GM18868 (cell line): ENCODE measurements around the gene RASL11B.

Source experiments
- ATAC-seq: cut with Tn5 transposase; IDR thresholded peaks from one replicate; pipeline ENCODE4 v1.9.1; 2021; ENCODE audit warnings: mild to moderate bottlenecking, moderate library complexity; ENCODE audit not compliant: unreplicated experiment

The RASL11B gene

GRCh38 chr4:52842792-52843191 is 19.3 kb upstream of the RASL11B start:
- ATAC-seq: no peak

DNA sequence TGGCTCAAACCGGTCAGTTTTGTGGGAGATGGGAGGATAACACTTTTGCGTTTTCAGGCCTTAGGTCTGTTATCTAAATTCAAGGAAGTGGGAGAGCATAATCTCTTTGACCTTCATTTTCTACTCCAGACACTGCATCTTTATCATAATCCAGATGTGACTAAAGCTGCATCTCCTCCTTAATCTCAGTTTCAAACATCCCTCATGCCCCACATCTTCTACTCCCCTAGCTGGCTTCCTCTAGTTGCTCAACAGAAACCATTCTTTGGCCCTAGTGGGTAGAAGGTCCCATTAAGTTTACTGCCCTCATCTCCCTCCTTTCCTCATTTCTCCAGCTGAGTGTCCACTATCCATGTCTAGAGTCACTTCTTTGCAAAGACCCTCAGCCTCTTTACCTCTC is 18.8 kb upstream of the RASL11B start:
- no peak for ATAC-seq

- no peak for ATAC-seq
These were observed 18.2 kb upstream of the RASL11B start for GRCh38 chr4:52843958-52844357.

GRCh38 chr4:52844596-52844995 is 17.5 kb upstream of the RASL11B start:
- no peak for ATAC-seq

DNA sequence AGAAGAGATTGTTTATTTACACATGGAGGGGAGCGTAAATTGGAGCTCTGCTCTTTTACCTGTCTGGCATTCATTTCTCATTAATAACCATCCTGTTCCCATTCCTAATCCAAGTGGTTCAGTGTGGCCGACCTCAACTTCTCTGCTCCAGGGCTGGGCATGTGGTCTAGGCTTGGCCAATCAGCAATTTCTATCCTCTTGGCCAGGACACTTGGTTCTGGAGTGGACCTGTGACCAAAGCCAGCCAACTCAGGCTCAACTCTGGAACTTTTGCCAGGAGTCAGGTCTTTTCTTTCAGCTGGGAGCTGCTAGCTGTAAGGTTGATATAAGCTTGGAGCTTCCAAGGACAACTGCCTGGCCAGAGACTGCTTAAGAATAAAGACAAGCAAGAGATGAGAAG is 15.6 kb upstream of the RASL11B start:
- no peak for ATAC-seq

GRCh38 chr4:52848254-52848653 is 13.9 kb upstream of the RASL11B start:
- ATAC-seq: no peak

- ATAC-seq: no peak
These were observed 11.6 kb upstream of the RASL11B start for GRCh38 chr4:52850406-52851124.

DNA sequence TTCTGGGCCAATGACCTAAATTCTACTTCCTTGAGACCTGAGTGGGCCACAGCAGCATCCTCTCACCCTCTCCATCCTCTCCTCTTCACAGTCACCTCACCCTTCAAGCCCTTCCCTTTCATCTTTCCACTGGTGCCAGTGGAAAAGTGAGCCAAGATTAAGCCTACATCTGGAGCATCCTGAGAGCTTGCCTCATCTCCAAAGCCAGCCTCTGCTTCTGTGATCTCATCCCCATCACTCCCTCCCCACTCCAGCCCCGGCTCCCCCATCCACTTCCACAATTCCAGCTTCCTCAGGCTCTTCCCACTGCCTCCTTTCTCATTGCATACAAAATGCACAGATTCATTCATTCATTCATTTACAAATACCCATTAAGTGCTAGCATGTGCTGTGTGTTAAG is 10.1 kb upstream of the RASL11B start:
- no peak for ATAC-seq

DNA sequence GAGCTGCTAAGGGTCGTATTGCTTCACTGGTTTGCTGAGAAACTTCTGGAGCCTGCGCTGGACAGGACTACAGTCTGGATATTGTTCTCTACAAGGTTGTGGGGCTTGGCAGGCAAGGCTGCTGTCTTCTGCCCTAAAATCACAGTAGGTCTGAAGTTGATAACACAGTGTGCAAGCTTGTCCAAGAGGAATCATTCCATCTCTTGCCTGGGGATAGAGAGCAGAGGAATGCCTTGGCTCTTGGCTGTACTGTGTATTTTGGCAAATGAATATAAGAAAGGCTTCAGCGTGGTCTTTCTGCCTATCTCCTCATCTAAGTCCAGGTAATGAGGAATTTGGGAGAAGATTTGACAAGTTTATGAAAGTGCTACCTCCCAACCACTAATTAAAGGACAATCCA is 9.4 kb upstream of the RASL11B start:
- no peak for ATAC-seq

- ATAC-seq: no peak
These were observed 8.8 kb upstream of the RASL11B start for GRCh38 chr4:52853351-52853750.

- peak; percentile 36 for ATAC-seq
These were observed 5.3 kb upstream of the RASL11B start for GRCh38 chr4:52856801-52857200.

- ATAC-seq: no peak
These were observed 1.8 kb upstream of the RASL11B start for GRCh38 chr4:52860361-52860760.

GRCh38 chr4:52861171-52861823 is 820 bp upstream of the RASL11B start:
- no peak for ATAC-seq

- ATAC-seq: no peak
These were observed 583 bp downstream of the RASL11B start for GRCh38 chr4:52862639-52863161.

DNA sequence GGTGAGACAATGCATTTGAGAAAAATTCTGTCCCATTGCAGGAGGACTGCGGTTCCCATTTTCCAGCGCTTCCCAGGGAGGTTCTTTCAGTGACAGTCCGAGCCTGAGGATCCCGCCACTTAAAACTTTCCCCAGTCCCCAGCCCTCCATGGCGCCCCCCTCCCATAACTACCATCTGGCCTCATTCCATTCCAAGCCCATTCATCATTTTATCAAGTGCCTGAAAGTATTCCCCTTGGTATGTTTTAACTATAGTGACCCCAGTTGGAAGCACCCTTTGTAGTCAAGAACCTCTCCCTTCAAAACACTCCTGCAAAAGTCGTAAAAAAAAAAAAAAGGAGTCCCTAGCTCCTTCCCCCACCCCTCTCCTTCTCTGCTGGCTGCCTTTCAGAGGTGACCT is 1.2 kb downstream of the RASL11B start:
- no peak for ATAC-seq

DNA sequence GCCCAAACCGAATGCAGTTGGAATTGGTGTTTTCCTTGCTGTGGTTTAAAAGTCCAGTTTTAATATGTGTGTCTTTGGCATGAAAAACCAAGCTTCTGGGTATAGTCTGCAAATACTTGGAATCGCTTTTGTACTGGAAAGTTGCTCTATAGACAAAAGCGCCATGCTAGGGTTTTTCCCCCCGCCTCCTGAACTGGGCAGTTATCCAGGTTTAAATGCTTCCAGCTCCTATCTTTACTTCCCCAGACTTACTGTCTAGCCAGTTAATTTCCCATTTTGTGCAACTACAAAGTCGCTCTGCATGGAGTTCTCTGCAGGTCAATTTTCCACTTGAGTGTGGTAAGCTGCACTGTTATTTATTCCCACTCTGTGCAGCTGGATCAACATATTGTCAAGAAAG is 2.7 kb downstream of the RASL11B start:
- no peak for ATAC-seq

- ATAC-seq: no peak
These were observed 3.2 kb downstream of the RASL11B start for GRCh38 chr4:52865300-52865699.

- no peak for ATAC-seq
These were observed 4.6 kb downstream of the RASL11B start for GRCh38 chr4:52866734-52867133.

DNA sequence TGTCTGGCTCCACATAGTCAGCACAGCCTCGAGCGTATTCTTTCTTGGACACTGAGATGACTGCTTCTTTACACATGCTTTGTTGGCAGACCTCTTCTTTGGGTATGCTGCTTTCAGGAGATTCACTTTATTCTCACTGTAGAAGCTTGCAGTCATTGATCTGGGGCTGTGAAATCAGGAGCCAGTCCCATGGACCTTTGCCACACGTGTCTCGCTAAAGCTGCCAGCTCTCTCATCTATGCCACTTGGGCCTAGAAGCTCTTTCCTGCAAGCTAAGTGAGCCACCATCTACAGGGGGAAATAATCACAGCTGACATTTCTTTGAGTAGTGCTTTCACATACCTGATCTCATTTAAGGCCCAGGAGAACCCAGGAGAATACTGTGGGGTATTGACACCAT is 5.0 kb downstream of the RASL11B start:
- ATAC-seq: no peak

DNA sequence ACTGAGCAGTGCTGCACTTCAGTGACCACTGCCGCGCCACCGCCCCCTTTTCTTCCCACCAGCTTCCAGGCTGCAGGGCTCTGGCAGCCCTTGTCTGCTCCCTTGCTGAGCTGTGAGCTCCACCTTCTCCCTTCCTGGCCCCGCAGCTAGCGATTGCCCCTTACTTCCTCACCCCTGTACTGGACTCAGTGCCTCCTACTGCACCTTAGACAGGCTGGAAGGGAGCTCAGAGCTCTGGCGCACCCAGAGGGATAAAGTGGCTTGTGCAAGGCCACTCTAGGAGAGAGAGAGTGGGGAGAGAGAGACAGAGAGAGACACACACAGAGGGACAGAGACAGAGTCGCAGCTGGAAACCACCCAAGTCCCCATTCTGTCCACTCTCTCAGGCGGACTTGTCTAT is 6.0 kb downstream of the RASL11B start:
- no peak for ATAC-seq

DNA sequence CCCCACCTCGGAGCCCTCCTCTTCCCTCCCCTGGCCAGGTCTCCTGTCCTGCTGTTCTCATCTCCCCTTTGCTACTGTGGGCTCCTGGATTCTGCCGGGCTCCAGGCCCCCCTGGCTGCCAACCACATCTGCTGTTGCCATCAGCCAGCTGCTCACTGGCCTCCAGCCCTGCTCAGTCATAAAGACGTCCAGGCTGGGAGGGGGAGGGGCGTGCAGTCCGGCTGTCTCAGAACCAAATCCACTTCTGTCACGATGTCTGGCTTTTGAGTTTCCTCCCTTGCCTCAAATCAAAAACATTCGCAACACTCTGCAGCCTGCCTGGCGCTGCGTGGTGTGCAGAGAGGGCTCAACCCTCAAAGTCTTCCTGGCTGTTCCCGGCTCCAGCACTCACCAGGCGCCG is 7.1 kb downstream of the RASL11B start:
- no peak for ATAC-seq

DNA sequence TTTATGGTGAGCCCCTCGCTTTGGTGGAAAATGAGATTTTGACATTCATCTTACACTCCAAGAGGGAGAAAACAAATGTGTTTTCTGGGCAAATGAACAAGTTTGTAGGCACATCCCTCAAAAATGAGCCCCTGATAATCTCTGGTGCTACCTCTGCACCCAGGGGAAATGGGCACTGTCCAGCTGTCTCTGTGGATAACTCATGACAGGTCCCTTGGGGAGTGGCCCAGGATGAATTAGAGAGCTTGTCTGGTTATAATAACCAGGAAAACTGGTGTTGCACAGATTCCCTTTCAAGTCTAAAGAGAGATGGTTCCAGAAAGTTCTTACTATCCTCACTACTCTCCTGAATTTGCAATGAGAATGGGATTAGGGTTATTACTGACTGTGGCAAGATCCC is 7.5 kb downstream of the RASL11B start:
- ATAC-seq: no peak

DNA sequence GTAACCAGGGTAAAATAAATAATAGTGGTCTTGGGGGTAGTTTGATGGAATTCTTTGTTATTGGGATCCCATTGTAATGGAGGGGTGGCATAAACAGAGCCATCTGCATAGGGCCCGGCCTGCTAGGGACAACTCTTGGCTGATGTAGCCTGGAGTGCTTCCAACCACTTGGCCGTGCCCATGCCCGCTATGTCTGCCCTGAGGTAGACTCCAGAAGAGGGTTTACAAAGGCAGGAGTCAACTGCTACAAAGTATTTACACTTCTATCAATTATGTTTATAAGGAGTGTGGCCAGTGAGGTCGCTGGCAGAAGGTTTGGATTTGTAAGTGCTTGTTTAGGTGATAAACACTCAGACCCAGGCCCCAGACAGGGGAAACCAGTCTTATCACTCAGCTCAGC is 8.1 kb downstream of the RASL11B start:
- ATAC-seq: no peak
